HG03342 (cell line): ENCODE measurements around the gene ARHGEF38.

Experiments
- ATAC-seq: cut with Tn5 transposase; IDR thresholded peaks from one replicate; pipeline ENCODE4 v1.9.1; 2021; ENCODE audit warnings: mild to moderate bottlenecking, moderate library complexity; ENCODE audit not compliant: unreplicated experiment

The ARHGEF38 gene

GRCh38 chr4:105551965-105552746, at the start of gene ARHGEF38:
Gene ARHGEF38, plus strand, starts transcription at chr4:105552620. Its CDS starts 146 bp downstream, at chr4:105552766.
- ATAC-seq, result no peak

- ATAC-seq, result no peak
Measured at GRCh38 chr4:105503484-105503883, 48.9 kb upstream of the ARHGEF38 start.

GRCh38 chr4:105504744-105505143, 47.7 kb upstream of the ARHGEF38 start:
- ATAC-seq, result no peak

- ATAC-seq, result peak; percentile 97
Measured at GRCh38 chr4:105509291-105509690, 43.1 kb upstream of the ARHGEF38 start.

- peak; percentile 49 for ATAC-seq
Measured at GRCh38 chr4:105509714-105510113, 42.7 kb upstream of the ARHGEF38 start.

- ATAC-seq, result no peak
Measured at GRCh38 chr4:105510245-105510644, 42.2 kb upstream of the ARHGEF38 start.

- ATAC-seq, result peak; percentile 80
Measured at GRCh38 chr4:105520819-105521790, 31.3 kb upstream of the ARHGEF38 start.

GRCh38 chr4:105526656-105527055, 25.8 kb upstream of the ARHGEF38 start:
- no peak for ATAC-seq

GRCh38 chr4:105527081-105527480, 25.3 kb upstream of the ARHGEF38 start:
- no peak for ATAC-seq

- no peak for ATAC-seq
Measured at GRCh38 chr4:105536601-105537000, 15.8 kb upstream of the ARHGEF38 start.

GRCh38 chr4:105541420-105541819, 11.0 kb upstream of the ARHGEF38 start:
- ATAC-seq, result no peak

GRCh38 chr4:105542039-105542438, 10.4 kb upstream of the ARHGEF38 start:
- ATAC-seq, result no peak

GRCh38 chr4:105543346-105543745, 9.1 kb upstream of the ARHGEF38 start:
- no peak for ATAC-seq

- ATAC-seq, result no peak
Measured at GRCh38 chr4:105543881-105544280, 8.5 kb upstream of the ARHGEF38 start.

- ATAC-seq, result no peak
Measured at GRCh38 chr4:105544520-105545286, 7.7 kb upstream of the ARHGEF38 start.

- ATAC-seq, result no peak
Measured at GRCh38 chr4:105546086-105546485, 6.3 kb upstream of the ARHGEF38 start.

- no peak for ATAC-seq
Measured at GRCh38 chr4:105547769-105548168, 4.7 kb upstream of the ARHGEF38 start.

GRCh38 chr4:105548483-105548882, 3.9 kb upstream of the ARHGEF38 start:
- no peak for ATAC-seq

- no peak for ATAC-seq
Measured at GRCh38 chr4:105550641-105551040, 1.8 kb upstream of the ARHGEF38 start.

- ATAC-seq, result no peak
Measured at GRCh38 chr4:105555409-105555808, 3.0 kb downstream of the ARHGEF38 start.

GRCh38 chr4:105556206-105556605, 3.8 kb downstream of the ARHGEF38 start:
- no peak for ATAC-seq
